ENCODE results near the gene ITPK1. TPM values are rescaled to one million over a fixed set of nuclear protein-coding genes. Genes with fewer than 3 reads are reported as not detected.

ITPK1 gene
- total and polyA plus RNA-seq, 7 experiments from 2014 or later, result 10.2 to 71.8 (median 21.3) TPM

GRCh38 chr14:93103392-93104080 lies 12.2 kb downstream of the ITPK1 start:
- Mint-ChIP-seq H3K4me1 (peaks cover 15 to 60% (median 23%) of the 10 kb centered on the region in 7 donors), H3K27me3 (no peaks in the 10 kb centered on the region), H3K27ac (peak overlapping the region; percentile 90 to 98 (median 94)), H3K9me3 (no peaks in the 10 kb centered on the region), H3K4me3 (peak overlapping the region; percentile 77 to 89 (median 84)), H3K36me3 (peaks cover 0 to 4% (median 3%) of the 10 kb centered on the region in 5 donors)
- Histone ChIP-seq H3K4me3 (ENCODE audit: low read length) (peak overlapping the region; percentile 64), H3K27me3 (ENCODE audit: control insufficient read depth in 2 of 2, insufficient read depth in 2 of 2, low read length in 2 of 2) (no peaks in the 10 kb centered on the region), H3K36me3 (ENCODE audit: control insufficient read depth in 2 of 3, insufficient read depth in 3 of 3, low read length in 3 of 3) (no peaks in the 10 kb centered on the region), H3K4me1 (ENCODE audit: control insufficient read depth in 2 of 2, insufficient read depth in 2 of 2, low read length in 2 of 2) (peaks cover 12 to 15% of the 10 kb centered on the region in 2 donors), H3K9me3 (ENCODE audit: control insufficient read depth in 2 of 3, low read length in 3 of 3) (no peaks in the 10 kb centered on the region), H3K27ac (ENCODE audit: low read depth, low read length) (peak overlapping the region; percentile 73)
- CTCF ChIA-PET, result interaction anchor here (5.1 kb wide), 1 partner anchor 11 kb away, joined by 35 read pairs; the partner anchor contains the start of gene ITPK1
- ATAC-seq (peak; percentile 90), DNase-seq (peak in 8 of 9 donors; percentile 51 to 68 (median 66))
- POLR2A ChIA-PET, result interaction anchor here (1.0 to 1.5 kb wide), 2 partner anchors 10 to 80 kb away, joined by 3 to 4 read pairs; no protein-coding TSS in a partner anchor
- intact Hi-C loops (cut with micrococcal nuclease), result loop anchor here (1.0 to 5.0 kb wide), 3 partner anchors 10 to 104 kb away; partner anchors contain the start of genes GON7 (in 1 of the 2) and UBR7 (in 1 of the 2)

GRCh38 chr14:93102141-93102540 lies 13.6 kb downstream of the ITPK1 start:
- peak overlapping the region in 6 of 9 donors; percentile 43 to 76 (median 64) for H3K27ac Mint-ChIP-seq
- CTCF ChIA-PET, result interaction anchor here (0.7 to 5.1 kb wide), 3 partner anchors 12 to 83 kb away, joined by 3 to 35 read pairs (median 4); partner anchors contain the start of genes ITPK1, LYSET and MOAP1
- no peak overlapping the region for H3K27ac ChIP-seq (ENCODE audit: low read depth, low read length)
- H3K27me3 Mint-ChIP-seq, result no peaks in the 10 kb centered on the region
- H3K4me1 ChIP-seq (ENCODE audit: control insufficient read depth in 2 of 2, insufficient read depth in 2 of 2, low read length in 2 of 2), result peaks cover 12 to 15% of the 10 kb centered on the region in 2 donors
- intact Hi-C loops (cut with micrococcal nuclease), result loop anchor here in 1 of 2 donors (5.0 kb wide), 1 partner anchor 35 kb away; no protein-coding TSS in a partner anchor
- POLR2A ChIA-PET, result interaction anchor here (1.0 to 1.4 kb wide), 2 partner anchors 11 to 83 kb away, joined by 3 to 9 read pairs; partner anchors contain the start of genes LYSET and MOAP1
- H3K9me3 ChIP-seq (ENCODE audit: control insufficient read depth in 2 of 3, low read length in 3 of 3), result no peaks in the 10 kb centered on the region
- H3K36me3 ChIP-seq (ENCODE audit: control insufficient read depth in 2 of 3, insufficient read depth in 3 of 3, low read length in 3 of 3), result no peaks in the 10 kb centered on the region
- peaks cover 16 to 58% (median 23%) of the 10 kb centered on the region in 7 donors for H3K4me1 Mint-ChIP-seq
- DNase-seq (no peak), ATAC-seq (no peak)
- peaks cover 0 to 6% (median 1%) of the 10 kb centered on the region in 5 donors for H3K36me3 Mint-ChIP-seq
- H3K9me3 Mint-ChIP-seq, result no peaks in the 10 kb centered on the region
- no peaks in the 10 kb centered on the region for H3K27me3 ChIP-seq (ENCODE audit: control insufficient read depth in 2 of 2, insufficient read depth in 2 of 2, low read length in 2 of 2)
- peak overlapping the region in 6 of 10 donors; percentile 8 to 39 (median 26) for H3K4me3 Mint-ChIP-seq
- H3K4me3 ChIP-seq (ENCODE audit: low read length), result no peak overlapping the region

- ChIA-PET CTCF (interaction anchor here (0.6 to 5.1 kb wide), 3 partner anchors 13 to 94 kb away, joined by 3 to 35 read pairs (median 5); partner anchors contain the start of gene ITPK1), POLR2A (interaction anchor here (1.4 kb wide), 1 partner anchor 12 kb away, joined by 9 read pairs; no protein-coding TSS in a partner anchor)
- Mint-ChIP-seq H3K27me3 (no peaks in the 10 kb centered on the region), H3K4me1 (peaks cover 18 to 56% (median 31%) of the 10 kb centered on the region in 7 donors), H3K4me3 (no peak overlapping the region), H3K27ac (peak overlapping the region in 6 of 9 donors; percentile 9 to 59 (median 32)), H3K9me3 (no peaks in the 10 kb centered on the region), H3K36me3 (peaks cover 0 to 6% (median 0%) of the 10 kb centered on the region in 5 donors)
- Histone ChIP-seq H3K9me3 (ENCODE audit: control insufficient read depth in 2 of 3, low read length in 3 of 3) (no peaks in the 10 kb centered on the region), H3K4me3 (ENCODE audit: low read length) (no peak overlapping the region), H3K4me1 (ENCODE audit: control insufficient read depth in 2 of 2, insufficient read depth in 2 of 2, low read length in 2 of 2) (peaks cover 12 to 15% of the 10 kb centered on the region in 2 donors), H3K27me3 (ENCODE audit: control insufficient read depth in 2 of 2, insufficient read depth in 2 of 2, low read length in 2 of 2) (no peaks in the 10 kb centered on the region), H3K36me3 (ENCODE audit: control insufficient read depth in 2 of 3, insufficient read depth in 3 of 3, low read length in 3 of 3) (no peaks in the 10 kb centered on the region), H3K27ac (ENCODE audit: low read depth, low read length) (no peak overlapping the region)
- ATAC-seq, result no peak
- intact Hi-C loops (cut with micrococcal nuclease), result loop anchor here in 1 of 2 donors (5.0 kb wide), 1 partner anchor 34 kb away; no protein-coding TSS in a partner anchor
- DNase-seq, result no peak
Measured at GRCh38 chr14:93101181-93101580, 14.5 kb downstream of the ITPK1 start.

GRCh38 chr14:93100570-93100969 lies 15.2 kb downstream of the ITPK1 start:
- Histone ChIP-seq H3K4me1 (ENCODE audit: control insufficient read depth in 2 of 2, insufficient read depth in 2 of 2, low read length in 2 of 2) (peaks cover 12 to 15% of the 10 kb centered on the region in 2 donors), H3K9me3 (ENCODE audit: control insufficient read depth in 2 of 3, low read length in 3 of 3) (no peaks in the 10 kb centered on the region), H3K4me3 (ENCODE audit: low read length) (no peak overlapping the region), H3K27me3 (ENCODE audit: control insufficient read depth in 2 of 2, insufficient read depth in 2 of 2, low read length in 2 of 2) (no peaks in the 10 kb centered on the region), H3K36me3 (ENCODE audit: control insufficient read depth in 2 of 3, insufficient read depth in 3 of 3, low read length in 3 of 3) (no peaks in the 10 kb centered on the region), H3K27ac (ENCODE audit: low read depth, low read length) (no peak overlapping the region)
- Mint-ChIP-seq H3K9me3 (no peaks in the 10 kb centered on the region), H3K4me3 (no peak overlapping the region), H3K27ac (peak overlapping the region in 3 of 9 donors; percentile 29 to 59 (median 54)), H3K36me3 (peaks cover 0 to 6% (median 0%) of the 10 kb centered on the region in 5 donors), H3K27me3 (no peaks in the 10 kb centered on the region), H3K4me1 (peaks cover 18 to 51% (median 31%) of the 10 kb centered on the region in 7 donors)
- DNase-seq (no peak), ATAC-seq (no peak)
- intact Hi-C loops (cut with micrococcal nuclease), result loop anchor here in 1 of 2 donors (5.0 kb wide), 1 partner anchor 33 kb away; no protein-coding TSS in a partner anchor
- CTCF ChIA-PET, result interaction anchor here (1.0 kb wide), 1 partner anchor 13 kb away, joined by 3 read pairs; no protein-coding TSS in a partner anchor
- POLR2A ChIA-PET, result interaction anchor here (0.5 kb wide), 1 partner anchor 115 kb away, joined by 3 read pairs; no protein-coding TSS in a partner anchor

- ATAC-seq, result no peak
- DNase-seq, result no peak
- Histone ChIP-seq H3K4me3 (ENCODE audit: low read length) (no peak overlapping the region), H3K36me3 (ENCODE audit: control insufficient read depth in 2 of 3, insufficient read depth in 3 of 3, low read length in 3 of 3) (no peaks in the 10 kb centered on the region), H3K27ac (ENCODE audit: low read depth, low read length) (no peak overlapping the region), H3K9me3 (ENCODE audit: control insufficient read depth in 2 of 3, low read length in 3 of 3) (no peaks in the 10 kb centered on the region), H3K27me3 (ENCODE audit: control insufficient read depth in 2 of 2, insufficient read depth in 2 of 2, low read length in 2 of 2) (no peaks in the 10 kb centered on the region), H3K4me1 (ENCODE audit: control insufficient read depth in 2 of 2, insufficient read depth in 2 of 2, low read length in 2 of 2) (peaks cover 12 to 15% of the 10 kb centered on the region in 2 donors)
- intact Hi-C loops (cut with micrococcal nuclease), result loop anchor here in 1 of 2 donors (5.0 kb wide), 1 partner anchor 33 kb away; no protein-coding TSS in a partner anchor
- Mint-ChIP-seq H3K9me3 (no peaks in the 10 kb centered on the region), H3K27me3 (no peaks in the 10 kb centered on the region), H3K4me3 (no peak overlapping the region), H3K36me3 (peaks cover 0 to 6% (median 0%) of the 10 kb centered on the region in 5 donors), H3K4me1 (peaks cover 19 to 49% (median 31%) of the 10 kb centered on the region in 7 donors), H3K27ac (peak overlapping the region in 2 of 9 donors; percentile 51 to 54)
- ChIA-PET POLR2A (interaction anchor here (0.5 kb wide), 1 partner anchor 115 kb away, joined by 3 read pairs; no protein-coding TSS in a partner anchor), CTCF (interaction anchor here (0.7 to 1.0 kb wide), 2 partner anchors 13 to 83 kb away, joined by 3 read pairs; no protein-coding TSS in a partner anchor)
Measured at GRCh38 chr14:93100100-93100499, 15.6 kb downstream of the ITPK1 start.

- ChIA-PET POLR2A (no interaction called here), CTCF (interaction anchor here (0.7 to 1.0 kb wide), 3 partner anchors 10 to 83 kb away, joined by 3 read pairs; no protein-coding TSS in a partner anchor)
- no peaks in the 10 kb centered on the region for H3K27me3 ChIP-seq (ENCODE audit: control insufficient read depth in 2 of 2, insufficient read depth in 2 of 2, low read length in 2 of 2)
- Mint-ChIP-seq H3K36me3 (peaks cover 0 to 6% (median 0%) of the 10 kb centered on the region in 5 donors), H3K27ac (no peak overlapping the region), H3K9me3 (no peaks in the 10 kb centered on the region), H3K27me3 (no peaks in the 10 kb centered on the region), H3K4me1 (peaks cover 20 to 48% (median 28%) of the 10 kb centered on the region in 7 donors), H3K4me3 (no peak overlapping the region)
- ATAC-seq (no peak), DNase-seq (no peak)
- H3K4me1 ChIP-seq (ENCODE audit: control insufficient read depth in 2 of 2, insufficient read depth in 2 of 2, low read length in 2 of 2), result peaks cover 12 to 14% of the 10 kb centered on the region in 2 donors
- intact Hi-C loops (cut with micrococcal nuclease), result loop anchor here in 1 of 2 donors (5.0 kb wide), 1 partner anchor 32 kb away; no protein-coding TSS in a partner anchor
- H3K4me3 ChIP-seq (ENCODE audit: low read length), result no peak overlapping the region
- H3K9me3 ChIP-seq (ENCODE audit: control insufficient read depth in 2 of 3, low read length in 3 of 3), result no peaks in the 10 kb centered on the region
- no peak overlapping the region for H3K27ac ChIP-seq (ENCODE audit: low read depth, low read length)
- no peaks in the 10 kb centered on the region for H3K36me3 ChIP-seq (ENCODE audit: control insufficient read depth in 2 of 3, insufficient read depth in 3 of 3, low read length in 3 of 3)
Measured at GRCh38 chr14:93099643-93100042, 16.1 kb downstream of the ITPK1 start.
